ENCODE data around the gene PDHX. TPM values are rescaled to one million over a fixed set of nuclear protein-coding genes. Genes with fewer than 3 reads are reported as not detected.

Gene PDHX
- total RNA-seq, 1 donor from 2014 or later, result 34.6 TPM

DNA sequence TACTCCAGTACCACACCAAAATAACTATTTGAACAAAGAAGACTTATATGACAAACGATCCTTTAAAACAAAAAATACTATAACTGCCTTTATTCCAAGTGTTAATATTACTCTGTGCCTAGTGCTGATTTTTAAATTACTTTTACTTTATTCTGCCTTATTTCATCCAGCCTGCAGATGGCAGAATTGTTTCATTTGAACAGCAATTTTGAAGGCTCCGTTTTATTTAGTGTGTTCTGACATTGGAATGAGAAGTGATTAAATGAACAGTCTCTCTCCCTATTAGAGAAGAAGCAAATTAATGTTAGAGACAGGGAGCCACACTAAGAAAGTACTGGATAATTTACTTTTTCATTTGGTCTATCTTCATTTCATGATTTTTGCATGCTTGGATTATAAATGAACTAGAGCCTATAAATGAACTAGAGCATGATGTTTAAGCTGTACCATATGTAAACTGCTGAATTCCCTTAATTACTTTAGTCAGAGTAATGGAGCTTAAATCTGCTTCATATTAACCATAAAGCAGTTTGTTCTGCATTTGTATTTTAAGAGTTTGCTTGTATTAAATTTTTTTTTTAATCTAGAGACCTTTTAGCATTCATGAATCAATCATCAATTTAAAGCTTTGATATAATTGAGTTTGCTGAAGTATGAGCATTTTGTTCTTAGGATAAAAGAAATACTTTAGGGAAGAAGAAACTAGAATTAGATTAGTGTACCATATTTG, 9.8 kb downstream of the PDHX start:
- Mint-ChIP-seq H3K27me3 (ENCODE audit: unreplicated experiment) (no peaks in the 10 kb centered on the region), H3K27ac (ENCODE audit: unreplicated experiment) (peak overlapping the region; percentile 76), H3K36me3 (ENCODE audit: unreplicated experiment) (peaks cover 4% of the 10 kb centered on the region), H3K4me3 (ENCODE audit: unreplicated experiment) (no peak overlapping the region), H3K4me1 (ENCODE audit: unreplicated experiment) (peaks cover 38% of the 10 kb centered on the region), H3K9me3 (ENCODE audit: unreplicated experiment) (no peaks in the 10 kb centered on the region)
- no peak for DNase-seq (ENCODE audit: extremely low spot score, unreplicated experiment)
- TF ChIP-seq, protein P1, sequence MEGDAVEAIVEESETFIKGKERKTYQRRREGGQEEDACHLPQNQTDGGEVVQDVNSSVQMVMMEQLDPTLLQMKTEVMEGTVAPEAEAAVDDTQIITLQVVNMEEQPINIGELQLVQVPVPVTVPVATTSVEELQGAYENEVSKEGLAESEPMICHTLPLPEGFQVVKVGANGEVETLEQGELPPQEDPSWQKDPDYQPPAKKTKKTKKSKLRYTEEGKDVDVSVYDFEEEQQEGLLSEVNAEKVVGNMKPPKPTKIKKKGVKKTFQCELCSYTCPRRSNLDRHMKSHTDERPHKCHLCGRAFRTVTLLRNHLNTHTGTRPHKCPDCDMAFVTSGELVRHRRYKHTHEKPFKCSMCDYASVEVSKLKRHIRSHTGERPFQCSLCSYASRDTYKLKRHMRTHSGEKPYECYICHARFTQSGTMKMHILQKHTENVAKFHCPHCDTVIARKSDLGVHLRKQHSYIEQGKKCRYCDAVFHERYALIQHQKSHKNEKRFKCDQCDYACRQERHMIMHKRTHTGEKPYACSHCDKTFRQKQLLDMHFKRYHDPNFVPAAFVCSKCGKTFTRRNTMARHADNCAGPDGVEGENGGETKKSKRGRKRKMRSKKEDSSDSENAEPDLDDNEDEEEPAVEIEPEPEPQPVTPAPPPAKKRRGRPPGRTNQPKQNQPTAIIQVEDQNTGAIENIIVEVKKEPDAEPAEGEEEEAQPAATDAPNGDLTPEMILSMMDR (IDR thresholded peaks at IDR 0.05), result peak; percentile 79

DNA sequence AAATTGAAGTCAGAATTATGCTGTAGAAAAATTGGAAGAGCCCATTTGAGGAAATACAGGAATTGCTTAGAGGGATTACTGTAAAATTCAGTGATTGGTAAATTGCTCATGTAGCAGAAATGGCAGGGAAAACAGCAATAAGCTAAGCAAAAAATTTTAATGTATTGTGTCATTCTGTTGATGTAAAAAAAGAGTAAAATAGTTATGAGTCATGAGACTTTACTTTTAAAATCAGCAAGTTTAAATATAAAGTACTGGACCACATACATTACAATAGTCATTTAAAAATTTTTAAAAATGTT, 10.4 kb downstream of the PDHX start:
- Mint-ChIP-seq H3K4me1 (ENCODE audit: unreplicated experiment) (peaks cover 38% of the 10 kb centered on the region), H3K27ac (ENCODE audit: unreplicated experiment) (peak overlapping the region; percentile 76), H3K4me3 (ENCODE audit: unreplicated experiment) (no peak overlapping the region), H3K36me3 (ENCODE audit: unreplicated experiment) (peaks cover 7% of the 10 kb centered on the region), H3K9me3 (ENCODE audit: unreplicated experiment) (no peaks in the 10 kb centered on the region), H3K27me3 (ENCODE audit: unreplicated experiment) (no peaks in the 10 kb centered on the region)
- TF ChIP-seq, protein P1 (IDR thresholded peaks at IDR 0.05), result no peak
- no peak for DNase-seq (ENCODE audit: extremely low spot score, unreplicated experiment)

DNA sequence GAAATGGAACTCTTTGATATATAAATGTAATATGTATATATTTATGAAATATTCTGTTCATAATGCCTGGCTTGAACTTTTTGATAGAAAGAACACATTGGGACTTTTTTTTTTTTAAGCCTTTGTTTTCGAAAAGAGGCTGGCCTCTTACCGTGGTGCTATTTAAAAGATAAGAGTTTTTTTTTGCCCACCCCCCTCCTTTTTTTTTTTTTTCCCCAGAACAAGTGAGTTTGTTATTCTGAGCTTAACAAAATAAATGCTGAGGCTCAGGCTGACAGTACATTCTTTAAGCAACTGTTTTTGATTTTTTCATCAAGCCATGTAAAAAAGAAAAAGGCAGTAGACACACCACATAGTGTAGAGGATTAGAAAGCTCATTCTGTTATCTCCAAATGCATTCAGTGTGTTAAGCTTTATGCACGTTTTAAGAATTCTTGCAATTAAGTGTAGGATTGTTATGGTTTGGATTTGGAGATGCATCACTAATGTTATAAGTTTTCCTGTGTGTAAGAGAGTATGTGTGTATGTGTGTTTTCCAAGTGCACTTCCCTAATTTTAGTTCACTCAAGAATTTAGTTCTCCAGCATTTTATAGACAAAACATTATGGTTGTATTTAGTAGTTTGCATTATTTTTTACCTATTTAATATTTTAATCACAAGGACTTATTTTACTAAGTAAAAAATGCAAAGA, 12.0 kb downstream of the PDHX start:
- TF ChIP-seq, protein P1 (IDR thresholded peaks at IDR 0.05), result no peak
- Mint-ChIP-seq H3K36me3 (ENCODE audit: unreplicated experiment) (peaks cover 18% of the 10 kb centered on the region), H3K4me3 (ENCODE audit: unreplicated experiment) (no peak overlapping the region), H3K4me1 (ENCODE audit: unreplicated experiment) (peaks cover 38% of the 10 kb centered on the region), H3K27me3 (ENCODE audit: unreplicated experiment) (no peaks in the 10 kb centered on the region), H3K27ac (ENCODE audit: unreplicated experiment) (no peak overlapping the region), H3K9me3 (ENCODE audit: unreplicated experiment) (no peaks in the 10 kb centered on the region)
- no peak for DNase-seq (ENCODE audit: extremely low spot score, unreplicated experiment)

DNA sequence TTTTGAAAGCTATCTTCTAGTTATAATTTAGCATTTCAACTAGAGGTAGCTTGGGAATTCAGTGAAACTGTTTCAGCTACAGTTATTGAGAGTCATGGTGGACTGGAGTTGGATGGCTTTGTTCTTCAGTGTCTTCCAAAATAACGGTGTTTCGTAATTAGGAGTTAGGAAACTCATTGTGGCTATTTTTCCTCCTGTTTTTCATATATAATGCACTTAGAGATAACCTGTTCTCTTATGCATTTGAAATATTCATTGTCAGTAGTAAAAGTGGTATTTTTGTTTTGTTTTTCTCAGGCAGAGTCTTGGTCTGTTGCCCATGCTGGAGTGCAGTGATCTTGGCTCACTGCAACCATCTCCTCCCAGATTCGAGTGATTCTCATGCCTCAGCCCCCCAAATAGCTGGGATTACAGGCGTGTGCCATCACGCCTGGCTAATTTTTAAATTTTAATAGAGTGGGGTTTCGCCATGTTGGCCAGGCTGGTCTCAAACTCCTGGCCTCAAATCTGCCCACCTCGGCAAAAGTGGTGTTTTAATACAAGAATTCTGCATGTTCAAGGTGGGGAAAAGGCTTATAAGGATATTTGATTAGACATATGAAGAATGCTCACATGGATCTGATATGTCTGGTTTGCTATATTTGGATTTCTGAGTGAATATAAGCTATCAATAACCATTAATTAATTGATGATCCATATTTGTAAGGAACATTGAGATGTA, 12.7 kb downstream of the PDHX start:
- H3K4me3 Mint-ChIP-seq (ENCODE audit: unreplicated experiment), result no peak overlapping the region
- H3K9me3 Mint-ChIP-seq (ENCODE audit: unreplicated experiment), result no peaks in the 10 kb centered on the region
- DNase-seq (ENCODE audit: extremely low spot score, unreplicated experiment), result no peak
- H3K27me3 Mint-ChIP-seq (ENCODE audit: unreplicated experiment), result no peaks in the 10 kb centered on the region
- H3K36me3 Mint-ChIP-seq (ENCODE audit: unreplicated experiment), result peaks cover 21% of the 10 kb centered on the region
- TF ChIP-seq, protein P1 (IDR thresholded peaks at IDR 0.05), result no peak
- H3K27ac Mint-ChIP-seq (ENCODE audit: unreplicated experiment), result no peak overlapping the region
- H3K4me1 Mint-ChIP-seq (ENCODE audit: unreplicated experiment), result peaks cover 38% of the 10 kb centered on the region

Measured in osteocyte (in vitro differentiated cells).